HuH-7 (cell line): ENCODE data around the gene NSUN2.
"Not testable (repeated sequence)": the region's sequence is repeated elsewhere in the genome, so short reads cannot be mapped to it uniquely, and the experiment has no call there.

Experiments used
- DNase-seq: peaks from one replicate; pipeline ENCODE4 v3.0.0; 2011; ENCODE audit warnings: low spot score

Gene NSUN2

GRCh38 chr5:6632888-6633468 lies at the start of gene NSUN2, which contains the start of gene SRD5A1:
Gene NSUN2, minus strand, starts transcription at chr5:6633044. Its CDS starts 65 bp downstream, at chr5:6632979.
Gene SRD5A1, plus strand, starts transcription at chr5:6633440. Its CDS starts 137 bp downstream, at chr5:6633577.
- DNase-seq = peak; percentile 90

- DNase-seq = no peak
These were observed 49.4 kb upstream of the NSUN2 start for GRCh38 chr5:6682239-6682638.

- DNase-seq = no peak
These were observed 48.8 kb upstream of the NSUN2 start for GRCh38 chr5:6681682-6682081.

GRCh38 chr5:6680922-6681321 lies 48.1 kb upstream of the NSUN2 start:
- no peak for DNase-seq

- DNase-seq = no peak
These were observed 45.5 kb upstream of the NSUN2 start for GRCh38 chr5:6678385-6678784.

GRCh38 chr5:6676702-6677101 lies 43.9 kb upstream of the NSUN2 start:
- DNase-seq = no peak

GRCh38 chr5:6675784-6676491 lies 43.1 kb upstream of the NSUN2 start:
- no peak for DNase-seq

GRCh38 chr5:6674886-6675285 lies 42.0 kb upstream of the NSUN2 start:
- DNase-seq = no peak

- no peak for DNase-seq
These were observed 41.6 kb upstream of the NSUN2 start for GRCh38 chr5:6674421-6674820.

GRCh38 chr5:6673963-6674362 lies 41.1 kb upstream of the NSUN2 start:
- DNase-seq = no peak

GRCh38 chr5:6673031-6673430 lies 40.2 kb upstream of the NSUN2 start:
- no peak for DNase-seq

GRCh38 chr5:6668717-6669116 lies 35.9 kb upstream of the NSUN2 start:
- not testable (repeated sequence) for DNase-seq

GRCh38 chr5:6667648-6668047 lies 34.8 kb upstream of the NSUN2 start:
- no peak for DNase-seq

- DNase-seq = no peak
These were observed 33.9 kb upstream of the NSUN2 start for GRCh38 chr5:6666762-6667161.

- DNase-seq = no peak
These were observed 27.8 kb upstream of the NSUN2 start for GRCh38 chr5:6660688-6661087.

- no peak for DNase-seq
These were observed 27.3 kb upstream of the NSUN2 start for GRCh38 chr5:6659941-6660684.

- no peak for DNase-seq
These were observed 23.8 kb upstream of the NSUN2 start for GRCh38 chr5:6656680-6657079.

- DNase-seq = no peak
These were observed 22.6 kb upstream of the NSUN2 start for GRCh38 chr5:6655432-6655831.

GRCh38 chr5:6652025-6652424 lies 19.2 kb upstream of the NSUN2 start:
- no peak for DNase-seq

- DNase-seq = no peak
These were observed 16.8 kb upstream of the NSUN2 start for GRCh38 chr5:6649681-6650080.

- no peak for DNase-seq
These were observed 16.3 kb upstream of the NSUN2 start for GRCh38 chr5:6649186-6649585.

- not testable (repeated sequence) for DNase-seq
These were observed 12.9 kb upstream of the NSUN2 start for GRCh38 chr5:6645571-6646362.
